ENCODE data around the gene INTS6.

INTS6 gene

DNA sequence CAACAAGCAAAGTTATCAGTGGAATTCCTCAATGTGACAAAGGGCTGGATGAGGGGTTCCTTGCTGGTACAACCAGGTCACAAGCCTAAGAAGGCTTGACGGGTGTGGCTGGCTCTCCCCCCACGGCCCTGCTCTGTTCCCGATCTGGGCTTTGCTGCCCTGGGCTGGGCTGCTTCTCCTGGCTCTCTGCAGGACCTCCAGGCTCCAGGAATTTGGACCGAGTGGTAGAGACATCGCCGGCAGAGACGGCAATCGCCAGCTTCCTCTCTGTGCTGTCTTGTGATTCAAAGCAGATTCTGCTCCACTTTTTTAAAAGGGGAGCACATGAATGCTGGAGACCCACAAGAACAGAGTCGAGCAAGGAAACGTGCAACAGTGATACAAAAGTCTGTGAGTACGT lies 113.5 kb downstream of the INTS6 start, which contains the start of gene SERPINE3:
TSS of gene SERPINE3 (plus strand) at position 338 of the 400 bp plus-strand sequence. CDS start 1,401 bp downstream, outside the sequence.
- H3K9me3 ChIP-seq (ENCODE audit: control insufficient read depth, low read length), result no peaks in the 10 kb centered on the region
- H2AFZ ChIP-seq (ENCODE audit: low read depth, low read length), result no peak within 1 kb of the TSS
- H3K4me1 ChIP-seq (ENCODE audit: control insufficient read depth, insufficient read depth, low read depth, low read length), result peaks cover 5% of the 10 kb centered on the region
- no peak within 1 kb of the TSS for H2BK5ac ChIP-seq (ENCODE audit: low read depth, low read length, poor library complexity, severe bottlenecking)
- no peak within 1 kb of the TSS for H3K14ac ChIP-seq (ENCODE audit: low read length in 2 of 2)
- no peak within 1 kb of the TSS for H3K4me3 ChIP-seq (ENCODE audit: insufficient read depth in 1 of 2, low read depth in 1 of 2, low read length in 2 of 2)
- no peaks in the 10 kb centered on the region for H3K79me1 ChIP-seq (replicated peaks; ENCODE audit: low read length, poor library complexity, severe bottlenecking)
- no peak within 1 kb of the TSS for H3K4me2 ChIP-seq (ENCODE audit: low read length, poor library complexity, severe bottlenecking)
- no peak for DNase-seq
- H3K9ac ChIP-seq (ENCODE audit: low read length), result no peak within 1 kb of the TSS
- no peak within 1 kb of the TSS for H3K23ac ChIP-seq (ENCODE audit: low read length in 2 of 2)
- WGBS, result 90% methylated on average over 11 of the region's 11 CpGs
- no peak within 1 kb of the TSS for H3K4ac ChIP-seq (ENCODE audit: low read depth in 1 of 2, low read length in 2 of 2)
- no peak within 1 kb of the TSS for H2BK12ac ChIP-seq (ENCODE audit: low read length in 2 of 2)
- peaks cover 3 to 4% of the 10 kb centered on the region in 2 experiments for H3K36me3 ChIP-seq (ENCODE audit: control insufficient read depth in 1 of 2, insufficient read depth in 2 of 2, low read depth in 1 of 2, low read length in 2 of 2)
- no peak within 1 kb of the TSS for H2BK120ac ChIP-seq (ENCODE audit: low read depth, low read length)
- H3K27ac ChIP-seq (ENCODE audit: low read length, poor library complexity, severe bottlenecking), result no peak within 1 kb of the TSS
- H3K27me3 ChIP-seq (ENCODE audit: control insufficient read depth in 1 of 2, insufficient read depth in 1 of 2, low read length in 2 of 2), result no peaks in the 10 kb centered on the region
- H2AK5ac ChIP-seq (ENCODE audit: low read length, severe bottlenecking), result no peak within 1 kb of the TSS
- no peak within 1 kb of the TSS for H2BK15ac ChIP-seq (ENCODE audit: low read depth, poor library complexity, severe bottlenecking)
- no peak within 1 kb of the TSS for H4K8ac ChIP-seq (ENCODE audit: low read length)
- H3K18ac ChIP-seq (ENCODE audit: low read depth in 1 of 2, low read length in 2 of 2), result no peak within 1 kb of the TSS
- no peak within 1 kb of the TSS for H4K91ac ChIP-seq (ENCODE audit: low read length)

DNA sequence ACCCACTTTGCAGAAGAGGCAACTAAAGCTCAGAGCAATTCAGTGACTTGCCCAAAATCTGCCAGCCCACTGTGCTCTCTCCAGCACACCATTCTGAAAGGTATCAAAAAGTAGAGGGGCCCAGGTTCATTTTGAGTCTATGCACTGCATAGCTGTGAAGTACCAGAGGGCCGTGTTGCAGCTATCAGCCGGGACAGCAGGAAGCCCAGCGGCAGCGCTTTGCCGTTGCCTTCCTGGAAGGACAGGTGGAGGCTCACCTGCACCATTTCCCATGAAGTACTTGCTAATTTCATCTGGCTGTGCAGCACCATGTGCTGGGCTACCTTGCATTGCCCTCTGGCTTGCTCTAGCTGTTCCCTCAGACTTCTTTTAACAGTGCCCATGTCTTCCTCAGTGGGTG lies 116.1 kb downstream of the INTS6 start:
- Histone ChIP-seq H3K9ac (ENCODE audit: low read length) (no peak overlapping the region), H3K14ac (ENCODE audit: low read length in 2 of 2) (no peak overlapping the region)
- 95% methylated on average over 5 of the region's 5 CpGs for WGBS

GRCh38 chr13:51333826-51334225 lies 119.0 kb downstream of the INTS6 start:
- no peaks in the 10 kb centered on the region for H3K9me3 ChIP-seq (ENCODE audit: control insufficient read depth, low read length)
- no peaks in the 10 kb centered on the region for H3K79me1 ChIP-seq (replicated peaks; ENCODE audit: low read length, poor library complexity, severe bottlenecking)
- no peak overlapping the region for H3K23ac ChIP-seq (ENCODE audit: low read length in 2 of 2)
- H3K27ac ChIP-seq (ENCODE audit: low read length, poor library complexity, severe bottlenecking), result no peak overlapping the region
- H2BK15ac ChIP-seq (ENCODE audit: low read depth, poor library complexity, severe bottlenecking), result no peak overlapping the region
- H2BK120ac ChIP-seq (ENCODE audit: low read depth, low read length), result no peak overlapping the region
- H4K91ac ChIP-seq (ENCODE audit: low read length), result no peak overlapping the region
- H4K8ac ChIP-seq (ENCODE audit: low read length), result no peak overlapping the region
- no peak overlapping the region for H3K4me3 ChIP-seq (ENCODE audit: insufficient read depth in 1 of 2, low read depth in 1 of 2, low read length in 2 of 2)
- H2BK5ac ChIP-seq (ENCODE audit: low read depth, low read length, poor library complexity, severe bottlenecking), result no peak overlapping the region
- H3K4me2 ChIP-seq (ENCODE audit: low read length, poor library complexity, severe bottlenecking), result no peak overlapping the region
- H3K9ac ChIP-seq (ENCODE audit: low read length), result no peak overlapping the region
- peaks cover 4 to 7% of the 10 kb centered on the region in 2 experiments for H3K36me3 ChIP-seq (ENCODE audit: control insufficient read depth in 1 of 2, insufficient read depth in 2 of 2, low read depth in 1 of 2, low read length in 2 of 2)
- DNase-seq, result no peak
- no peak overlapping the region for H3K14ac ChIP-seq (ENCODE audit: low read length in 2 of 2)
- H3K27me3 ChIP-seq (ENCODE audit: control insufficient read depth in 1 of 2, insufficient read depth in 1 of 2, low read length in 2 of 2), result no peaks in the 10 kb centered on the region
- H2AFZ ChIP-seq (ENCODE audit: low read depth, low read length), result no peak overlapping the region
- peaks cover 6% of the 10 kb centered on the region for H3K4me1 ChIP-seq (ENCODE audit: control insufficient read depth, insufficient read depth, low read depth, low read length)
- H3K4ac ChIP-seq (ENCODE audit: low read depth in 1 of 2, low read length in 2 of 2), result no peak overlapping the region
- no peak overlapping the region for H3K18ac ChIP-seq (ENCODE audit: low read depth in 1 of 2, low read length in 2 of 2)
- no peak overlapping the region for H2BK12ac ChIP-seq (ENCODE audit: low read length in 2 of 2)
- no peak overlapping the region for H2AK5ac ChIP-seq (ENCODE audit: low read length, severe bottlenecking)

More for the DNA sequence above, 116.1 kb downstream of the INTS6 start:
- no peak overlapping the region for H3K18ac ChIP-seq (ENCODE audit: low read depth in 1 of 2, low read length in 2 of 2)
- no peak overlapping the region for H2AK5ac ChIP-seq (ENCODE audit: low read length, severe bottlenecking)
- no peak overlapping the region for H3K4me2 ChIP-seq (ENCODE audit: low read length, poor library complexity, severe bottlenecking)
- H3K27ac ChIP-seq (ENCODE audit: low read length, poor library complexity, severe bottlenecking), result no peak overlapping the region
- H2BK5ac ChIP-seq (ENCODE audit: low read depth, low read length, poor library complexity, severe bottlenecking), result no peak overlapping the region
- H2BK15ac ChIP-seq (ENCODE audit: low read depth, poor library complexity, severe bottlenecking), result no peak overlapping the region
- H2BK12ac ChIP-seq (ENCODE audit: low read length in 2 of 2), result no peak overlapping the region
- no peak overlapping the region for H4K91ac ChIP-seq (ENCODE audit: low read length)
- H3K23ac ChIP-seq (ENCODE audit: low read length in 2 of 2), result no peak overlapping the region
- no peaks in the 10 kb centered on the region for H3K27me3 ChIP-seq (ENCODE audit: control insufficient read depth in 1 of 2, insufficient read depth in 1 of 2, low read length in 2 of 2)
- H3K36me3 ChIP-seq (ENCODE audit: control insufficient read depth in 1 of 2, insufficient read depth in 2 of 2, low read depth in 1 of 2, low read length in 2 of 2), result peaks cover under 1 to 4% of the 10 kb centered on the region in 2 experiments
- no peak overlapping the region for H3K4ac ChIP-seq (ENCODE audit: low read depth in 1 of 2, low read length in 2 of 2)
- DNase-seq, result no peak
- peaks cover 3% of the 10 kb centered on the region for H3K4me1 ChIP-seq (ENCODE audit: control insufficient read depth, insufficient read depth, low read depth, low read length)
- H3K79me1 ChIP-seq (replicated peaks; ENCODE audit: low read length, poor library complexity, severe bottlenecking), result no peaks in the 10 kb centered on the region
- no peak overlapping the region for H4K8ac ChIP-seq (ENCODE audit: low read length)
- H2AFZ ChIP-seq (ENCODE audit: low read depth, low read length), result no peak overlapping the region
- H2BK120ac ChIP-seq (ENCODE audit: low read depth, low read length), result no peak overlapping the region
- no peak overlapping the region for H3K4me3 ChIP-seq (ENCODE audit: insufficient read depth in 1 of 2, low read depth in 1 of 2, low read length in 2 of 2)
- no peaks in the 10 kb centered on the region for H3K9me3 ChIP-seq (ENCODE audit: control insufficient read depth, low read length)

- Histone ChIP-seq H2BK120ac (ENCODE audit: low read depth, low read length) (no peak overlapping the region), H3K9me3 (ENCODE audit: control insufficient read depth, low read length) (no peaks in the 10 kb centered on the region), H3K4ac (ENCODE audit: low read depth in 1 of 2, low read length in 2 of 2) (no peak overlapping the region), H3K14ac (ENCODE audit: low read length in 2 of 2) (no peak overlapping the region), H3K27me3 (ENCODE audit: control insufficient read depth in 1 of 2, insufficient read depth in 1 of 2, low read length in 2 of 2) (no peaks in the 10 kb centered on the region), H3K27ac (ENCODE audit: low read length, poor library complexity, severe bottlenecking) (no peak overlapping the region), H3K79me1 (replicated peaks; ENCODE audit: low read length, poor library complexity, severe bottlenecking) (no peaks in the 10 kb centered on the region), H3K4me3 (ENCODE audit: insufficient read depth in 1 of 2, low read depth in 1 of 2, low read length in 2 of 2) (no peak overlapping the region), H3K4me1 (ENCODE audit: control insufficient read depth, insufficient read depth, low read depth, low read length) (peaks cover 6% of the 10 kb centered on the region), H3K4me2 (ENCODE audit: low read length, poor library complexity, severe bottlenecking) (no peak overlapping the region), H3K9ac (ENCODE audit: low read length) (no peak overlapping the region), H3K23ac (ENCODE audit: low read length in 2 of 2) (no peak overlapping the region), H2AFZ (ENCODE audit: low read depth, low read length) (no peak overlapping the region), H4K91ac (ENCODE audit: low read length) (no peak overlapping the region), H4K8ac (ENCODE audit: low read length) (no peak overlapping the region), H3K36me3 (ENCODE audit: control insufficient read depth in 1 of 2, insufficient read depth in 2 of 2, low read depth in 1 of 2, low read length in 2 of 2) (peaks cover 4 to 7% of the 10 kb centered on the region in 2 experiments), H2BK5ac (ENCODE audit: low read depth, low read length, poor library complexity, severe bottlenecking) (no peak overlapping the region), H2BK15ac (ENCODE audit: low read depth, poor library complexity, severe bottlenecking) (no peak overlapping the region), H2AK5ac (ENCODE audit: low read length, severe bottlenecking) (no peak overlapping the region), H2BK12ac (ENCODE audit: low read length in 2 of 2) (no peak overlapping the region), H3K18ac (ENCODE audit: low read depth in 1 of 2, low read length in 2 of 2) (no peak overlapping the region)
- no peak for DNase-seq
Measured at GRCh38 chr13:51333421-51333820, 119.4 kb downstream of the INTS6 start.

Data from mesenchymal stem cell (in vitro differentiated cells and primary cell).